BLaER1 treated with 17β-estradiol and CSF1 and Interleukin-3, amounts not matched to agents 10 nM and 100 nM (cell line): Measurements from ENCODE around the gene TMEM170B.

Experiments
- H3K27ac ChIP-seq, 11 experiments: shearing (Covaris generic); formaldehyde crosslinking; 2 replicates each; pipeline ENCODE4 v1.8.1; 2022
- H3K27me3 ChIP-seq, 11 experiments: shearing (Covaris generic); formaldehyde crosslinking; 2 replicates each; pipeline ENCODE4 v1.8.1; 2022
- H3K36me3 ChIP-seq, 11 experiments: shearing (Covaris generic); formaldehyde crosslinking; 2 replicates each; pipeline ENCODE4 v1.8.1; 2022
- H3K4me1 ChIP-seq, 10 experiments: shearing (Covaris generic); formaldehyde crosslinking; 2 replicates each; pipeline ENCODE4 v1.8.1; 2022
- H3K4me2 ChIP-seq, 11 experiments: shearing (Covaris generic); formaldehyde crosslinking; 2 replicates each; pipeline ENCODE4 v1.8.1; 2022
- H3K4me3 ChIP-seq, 10 experiments: shearing (Covaris generic); formaldehyde crosslinking; 2 replicates each; pipeline ENCODE4 v1.8.1; 2022
- H3K9ac ChIP-seq, 11 experiments: shearing (Covaris generic); formaldehyde crosslinking; 2 replicates each; pipeline ENCODE4 v1.8.1; 2022
- H3K9me3 ChIP-seq, 11 experiments: shearing (Covaris generic); formaldehyde crosslinking; replicated peaks in 1 of 11; 2 replicates each; pipeline ENCODE4 v1.8.1; 2022
- H4K20me1 ChIP-seq, 11 experiments: shearing (Covaris generic); formaldehyde crosslinking; 2 replicates each; pipeline ENCODE4 v1.8.1; 2022
- Cebpa-rat ChIP-seq, 11 experiments: shearing (Covaris generic); IDR thresholded peaks; 2 replicates each; pipeline ENCODE4 v1.8.1; 2022

The TMEM170B gene

GRCh38 chr6:11623272-11623671 is 85.7 kb downstream of the TMEM170B start:
- peaks cover 0 to 11% (median 5%) of the 10 kb centered on the region in 11 experiments; a peak in 9 of 22 replicates for H3K9me3 ChIP-seq
- TF ChIP-seq Cebpa-rat (IDR thresholded peaks at IDR 0.05): no peak

GRCh38 chr6:11625302-11625701 is 87.8 kb downstream of the TMEM170B start:
- Histone ChIP-seq H3K27ac (no peak overlapping the region), H3K36me3 (no peaks in the 10 kb centered on the region), H3K9me3 (peaks cover 0 to 11% (median 5%) of the 10 kb centered on the region in 11 experiments; a peak in 9 of 22 replicates), H3K4me3 (no peak overlapping the region), H3K27me3 (no peaks in the 10 kb centered on the region), H4K20me1 (no peaks in the 10 kb centered on the region), H3K4me2 (no peak overlapping the region), H3K9ac (no peak overlapping the region), H3K4me1 (peaks cover 9 to 51% (median 48%) of the 10 kb centered on the region in 10 experiments)
- no peak for TF ChIP-seq Cebpa-rat (IDR thresholded peaks at IDR 0.05)

More at GRCh38 chr6:11623272-11623671, 85.7 kb downstream of the TMEM170B start:
- H3K4me3 ChIP-seq: no peak overlapping the region
- no peak overlapping the region for H3K9ac ChIP-seq
- H3K27ac ChIP-seq: no peak overlapping the region
- no peaks in the 10 kb centered on the region for H4K20me1 ChIP-seq
- H3K27me3 ChIP-seq: no peaks in the 10 kb centered on the region
- H3K36me3 ChIP-seq: no peaks in the 10 kb centered on the region
- H3K4me1 ChIP-seq: peaks cover 2 to 32% (median 28%) of the 10 kb centered on the region in 10 experiments
- no peak overlapping the region for H3K4me2 ChIP-seq

GRCh38 chr6:11626356-11626755 is 88.8 kb downstream of the TMEM170B start:
- H3K27me3 ChIP-seq: peaks cover 0 to 6% (median 0%) of the 10 kb centered on the region in 11 experiments; a peak in 1 of 22 replicates
- no peak for TF ChIP-seq Cebpa-rat (IDR thresholded peaks at IDR 0.05)
- peaks cover 9 to 51% (median 48%) of the 10 kb centered on the region in 10 experiments for H3K4me1 ChIP-seq
- no peak overlapping the region for H3K4me2 ChIP-seq
- peaks cover 0 to 11% (median 5%) of the 10 kb centered on the region in 11 experiments; a peak in 9 of 22 replicates for H3K9me3 ChIP-seq
- H3K27ac ChIP-seq: no peak overlapping the region
- H3K9ac ChIP-seq: no peak overlapping the region
- no peaks in the 10 kb centered on the region for H3K36me3 ChIP-seq
- H4K20me1 ChIP-seq: no peaks in the 10 kb centered on the region
- no peak overlapping the region for H3K4me3 ChIP-seq

GRCh38 chr6:11628562-11628961 is 91.0 kb downstream of the TMEM170B start:
- Histone ChIP-seq H3K9ac (peak overlapping the region in 1 of 11 experiments; percentile 26; a peak in 1 of 22 replicates), H4K20me1 (no peaks in the 10 kb centered on the region), H3K4me3 (no peak overlapping the region), H3K4me1 (peaks cover 9 to 65% (median 62%) of the 10 kb centered on the region in 10 experiments), H3K36me3 (no peaks in the 10 kb centered on the region), H3K27ac (peak overlapping the region in 4 of 11 experiments; percentile 26 to 41 (median 37); a peak in 5 of 22 replicates), H3K9me3 (peaks cover 0 to 11% (median 5%) of the 10 kb centered on the region in 11 experiments; a peak in 9 of 22 replicates), H3K27me3 (peaks cover 0 to 8% (median 0%) of the 10 kb centered on the region in 11 experiments; a peak in 1 of 22 replicates), H3K4me2 (peak overlapping the region; percentile 14 to 90 (median 73))
- TF ChIP-seq Cebpa-rat (IDR thresholded peaks at IDR 0.05): no peak

- Histone ChIP-seq H3K4me1 (peaks cover 9 to 65% (median 62%) of the 10 kb centered on the region in 10 experiments), H3K9ac (peak overlapping the region in 5 of 11 experiments; percentile 15 to 69 (median 52); a peak in 8 of 22 replicates), H3K9me3 (no peaks in the 10 kb centered on the region), H3K27me3 (peaks cover 0 to 8% (median 0%) of the 10 kb centered on the region in 11 experiments; a peak in 1 of 22 replicates), H3K27ac (peak overlapping the region in 6 of 11 experiments; percentile 24 to 70 (median 58); a peak in 11 of 22 replicates), H4K20me1 (no peaks in the 10 kb centered on the region), H3K36me3 (no peaks in the 10 kb centered on the region), H3K4me3 (peak overlapping the region in 1 of 10 experiments; percentile 4; a peak in 1 of 20 replicates), H3K4me2 (peak overlapping the region in 10 of 11 experiments; percentile 12 to 90 (median 73); a peak in 19 of 22 replicates)
- TF ChIP-seq Cebpa-rat (IDR thresholded peaks at IDR 0.05): no peak
Measured at GRCh38 chr6:11631008-11631407, 93.5 kb downstream of the TMEM170B start.

GRCh38 chr6:11631539-11631938 is 94.0 kb downstream of the TMEM170B start:
- Histone ChIP-seq H3K36me3 (no peaks in the 10 kb centered on the region), H3K4me1 (peaks cover 9 to 65% (median 62%) of the 10 kb centered on the region in 10 experiments), H3K27ac (peak overlapping the region in 6 of 11 experiments; percentile 24 to 70 (median 58); a peak in 11 of 22 replicates), H3K9me3 (no peaks in the 10 kb centered on the region), H3K27me3 (peaks cover 0 to 8% (median 0%) of the 10 kb centered on the region in 11 experiments; a peak in 1 of 22 replicates), H3K4me3 (peak overlapping the region in 1 of 10 experiments; percentile 4; a peak in 1 of 20 replicates), H3K9ac (peak overlapping the region in 6 of 11 experiments; percentile 1 to 69 (median 48); a peak in 9 of 22 replicates), H4K20me1 (no peaks in the 10 kb centered on the region), H3K4me2 (peak overlapping the region in 10 of 11 experiments; percentile 12 to 90 (median 73); a peak in 19 of 22 replicates)
- TF ChIP-seq Cebpa-rat (IDR thresholded peaks at IDR 0.05): no peak

GRCh38 chr6:11632231-11632630 is 94.7 kb downstream of the TMEM170B start:
- Histone ChIP-seq H3K9ac (0 out of 22 replicates have a peak overlapping the region, but pooled peaks of 1 of the 11 experiments have one; percentile 52), H3K27me3 (peaks cover 0 to 8% (median 0%) of the 10 kb centered on the region in 11 experiments; a peak in 1 of 22 replicates), H4K20me1 (no peaks in the 10 kb centered on the region), H3K4me1 (peaks cover 9 to 59% (median 56%) of the 10 kb centered on the region in 10 experiments), H3K27ac (0 out of 22 replicates have a peak overlapping the region, but pooled peaks of 2 of the 11 experiments have one; percentile 58 to 59), H3K36me3 (no peaks in the 10 kb centered on the region), H3K9me3 (no peaks in the 10 kb centered on the region), H3K4me3 (no peak overlapping the region), H3K4me2 (peak overlapping the region in 9 of 11 experiments; percentile 41 to 90 (median 74); a peak in 18 of 22 replicates)
- no peak for TF ChIP-seq Cebpa-rat (IDR thresholded peaks at IDR 0.05)

- Histone ChIP-seq H3K9ac (no peak overlapping the region), H4K20me1 (no peaks in the 10 kb centered on the region), H3K4me3 (no peak overlapping the region), H3K27me3 (peaks cover 0 to 8% (median 0%) of the 10 kb centered on the region in 11 experiments; a peak in 1 of 22 replicates), H3K36me3 (no peaks in the 10 kb centered on the region), H3K4me2 (peak overlapping the region in 9 of 11 experiments; percentile 41 to 90 (median 74); a peak in 14 of 22 replicates), H3K4me1 (peaks cover 8 to 52% (median 49%) of the 10 kb centered on the region in 10 experiments), H3K27ac (no peak overlapping the region), H3K9me3 (no peaks in the 10 kb centered on the region)
- TF ChIP-seq Cebpa-rat (IDR thresholded peaks at IDR 0.05): no peak
Measured at GRCh38 chr6:11632795-11633511, 95.4 kb downstream of the TMEM170B start.
